ENCODE measurements around the gene REC8.
"Not testable (repeated sequence)": the region's sequence is repeated elsewhere in the genome, so short reads cannot be mapped to it uniquely, and the experiment has no call there.

The REC8 gene

GRCh38 chr14:24185741-24186140 lies 13.9 kb downstream of the REC8 start:
- no peak for DNase-seq

- DNase-seq: no peak
Measured at GRCh38 chr14:24186831-24187538, 15.1 kb downstream of the REC8 start.

GRCh38 chr14:24187539-24187915 lies 15.6 kb downstream of the REC8 start:
- no peak for DNase-seq

- peak; percentile 96 for DNase-seq
Measured at GRCh38 chr14:24188251-24189058, 16.6 kb downstream of the REC8 start, which contains the start of gene IPO4. Gene IPO4 (minus strand): TSS chr14:24188816. CDS start chr14:24188787, 29 bp downstream.

GRCh38 chr14:24189059-24189375 lies 17.1 kb downstream of the REC8 start:
- no peak for DNase-seq

- no peak for DNase-seq
Measured at GRCh38 chr14:24189460-24189859, 17.6 kb downstream of the REC8 start.

- DNase-seq: no peak
Measured at GRCh38 chr14:24190416-24190815, 18.5 kb downstream of the REC8 start.

- DNase-seq: no peak
Measured at GRCh38 chr14:24192933-24193332, 21.1 kb downstream of the REC8 start.

GRCh38 chr14:24194186-24194872 lies 22.4 kb downstream of the REC8 start:
- DNase-seq: no peak

GRCh38 chr14:24194873-24195185 lies 22.9 kb downstream of the REC8 start:
- DNase-seq: no peak

- peak; percentile 85 for DNase-seq
Measured at GRCh38 chr14:24195186-24196070, 23.5 kb downstream of the REC8 start, which contains the start of gene TM9SF1. Gene TM9SF1 (minus strand): TSS chr14:24195441. CDS start chr14:24195019, 422 bp downstream.

- DNase-seq: peak; percentile 52
Measured at GRCh38 chr14:24196071-24197055, 24.5 kb downstream of the REC8 start.

- no peak for DNase-seq
Measured at GRCh38 chr14:24197056-24197450, 25.2 kb downstream of the REC8 start.

- no peak for DNase-seq
Measured at GRCh38 chr14:24198814-24199524, 27.1 kb downstream of the REC8 start.

GRCh38 chr14:24202538-24202937 lies 30.7 kb downstream of the REC8 start:
- DNase-seq: not testable (repeated sequence)

- not testable (repeated sequence) for DNase-seq
Measured at GRCh38 chr14:24203249-24203886, 31.5 kb downstream of the REC8 start.

GRCh38 chr14:24204163-24205146 lies 32.6 kb downstream of the REC8 start:
- no peak for DNase-seq

GRCh38 chr14:24206260-24207103 lies 34.6 kb downstream of the REC8 start:
- DNase-seq: no peak

All from OCI-M1 (cell line).